Peyer's patch (tissue), 4 donors: ENCODE results near the gene OXCT1.

Source experiments
- POLR2A ChIP-seq, 2 donors: fragments of 450-650 bp; IDR thresholded peaks; one replicate each; pipeline ENCODE4 v1.5.1; 2017; ENCODE audit warnings: antibody characterized with exemption in 2 of 2, mild to moderate bottlenecking in 2 of 2, moderate library complexity in 2 of 2
- TF ChIP-seq, protein P1 (sequence below), 6 experiments: fragments of 450-650 bp in 4 of 6; fragments of 200-600 bp in 2 of 6; sonication (generic) in 1 of 6; IDR thresholded peaks; one replicate each; pipeline ENCODE4 v1.5.1; 2017 to 2019; ENCODE audit warnings: antibody characterized with exemption in 6 of 6, mild to moderate bottlenecking in 3 of 6, moderate library complexity in 1 of 6

DNA sequence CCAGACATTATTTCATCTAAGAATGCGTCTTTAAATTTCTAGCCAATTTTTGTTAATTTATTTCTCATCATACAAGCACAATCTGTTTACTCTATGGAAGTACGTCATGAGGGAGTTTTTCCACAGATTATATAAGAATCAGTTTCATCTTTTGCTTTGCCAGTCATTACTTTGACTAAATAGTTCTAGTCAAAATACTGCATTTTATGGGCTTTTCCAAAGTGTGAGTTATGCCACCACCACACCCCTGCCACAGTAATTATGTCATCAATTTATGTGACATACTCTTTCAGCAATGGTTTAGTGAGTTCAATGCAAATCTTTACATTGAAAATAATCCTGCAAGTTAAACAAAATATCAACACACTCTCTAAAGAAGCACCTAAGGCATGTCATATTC, 35.9 kb upstream of the OXCT1 start:
- TF ChIP-seq, protein P1, sequence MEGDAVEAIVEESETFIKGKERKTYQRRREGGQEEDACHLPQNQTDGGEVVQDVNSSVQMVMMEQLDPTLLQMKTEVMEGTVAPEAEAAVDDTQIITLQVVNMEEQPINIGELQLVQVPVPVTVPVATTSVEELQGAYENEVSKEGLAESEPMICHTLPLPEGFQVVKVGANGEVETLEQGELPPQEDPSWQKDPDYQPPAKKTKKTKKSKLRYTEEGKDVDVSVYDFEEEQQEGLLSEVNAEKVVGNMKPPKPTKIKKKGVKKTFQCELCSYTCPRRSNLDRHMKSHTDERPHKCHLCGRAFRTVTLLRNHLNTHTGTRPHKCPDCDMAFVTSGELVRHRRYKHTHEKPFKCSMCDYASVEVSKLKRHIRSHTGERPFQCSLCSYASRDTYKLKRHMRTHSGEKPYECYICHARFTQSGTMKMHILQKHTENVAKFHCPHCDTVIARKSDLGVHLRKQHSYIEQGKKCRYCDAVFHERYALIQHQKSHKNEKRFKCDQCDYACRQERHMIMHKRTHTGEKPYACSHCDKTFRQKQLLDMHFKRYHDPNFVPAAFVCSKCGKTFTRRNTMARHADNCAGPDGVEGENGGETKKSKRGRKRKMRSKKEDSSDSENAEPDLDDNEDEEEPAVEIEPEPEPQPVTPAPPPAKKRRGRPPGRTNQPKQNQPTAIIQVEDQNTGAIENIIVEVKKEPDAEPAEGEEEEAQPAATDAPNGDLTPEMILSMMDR (IDR thresholded peaks at IDR 0.05) = no peak
- no peak for TF ChIP-seq POLR2A (IDR thresholded peaks at IDR 0.05)
